Loucy (cell line): ENCODE data around the gene CNRIP1.

Experiments
- H2AFZ ChIP-seq: fragments of 200-600 bp; sonication (generic); 2 replicates; pipeline ENCODE4 v1.6.0; 2016; ENCODE audit warnings: antibody characterized with exemption, mild to moderate bottlenecking, low read length, moderate library complexity
- H3F3A ChIP-seq: fragments of 200-600 bp; 2 replicates; pipeline ENCODE4 v1.6.0; 2016; ENCODE audit warnings: antibody characterized with exemption, low read depth, mild to moderate bottlenecking
- H3K27me3 ChIP-seq: fragments of 200-600 bp; sonication (generic); 2 replicates; pipeline ENCODE4 v1.6.1; 2014; ENCODE audit warnings: low read length, mild to moderate bottlenecking; ENCODE audit not compliant: insufficient read depth, poor library complexity, severe bottlenecking
- H3K36me3 ChIP-seq: fragments of 200-600 bp; sonication (generic); 2 replicates; pipeline ENCODE4 v1.6.1; 2016; ENCODE audit warnings: low read length; ENCODE audit not compliant: insufficient read depth
- H3K4me1 ChIP-seq: fragments of 200-600 bp; sonication (generic); 2 replicates; pipeline ENCODE4 v1.5.1; 2014; ENCODE audit warnings: low read length, mild to moderate bottlenecking; ENCODE audit not compliant: insufficient read depth, poor library complexity, severe bottlenecking
- H3K4me2 ChIP-seq: fragments of 200-600 bp; sonication (generic); 2 replicates; pipeline ENCODE4 v1.6.0; 2014; ENCODE audit warnings: antibody characterized with exemption, low read length, low read depth, mild to moderate bottlenecking; ENCODE audit not compliant: poor library complexity, severe bottlenecking
- H3K4me3 ChIP-seq: fragments of 200-600 bp; sonication (generic); 2 replicates; pipeline ENCODE4 v1.5.1; 2014; ENCODE audit warnings: low read length, mild to moderate bottlenecking, mixed read lengths; ENCODE audit not compliant: poor library complexity, severe bottlenecking
- H3K79me2 ChIP-seq: fragments of 200-600 bp; sonication (generic); 2 replicates; pipeline ENCODE4 v1.6.1; 2014; ENCODE audit warnings: low read length; ENCODE audit not compliant: insufficient read depth
- H3K9ac ChIP-seq: fragments of 200-600 bp; sonication (generic); 2 replicates; pipeline ENCODE4 v1.6.0; 2014; ENCODE audit warnings: mild to moderate bottlenecking, low read depth, low read length, moderate library complexity; ENCODE audit not compliant: poor library complexity, severe bottlenecking
- H3K9me2 ChIP-seq: fragments of 200-600 bp; sonication (generic); replicated peaks from 2 replicates; pipeline ENCODE4 v1.6.1; 2016; ENCODE audit warnings: low read depth, low read length, mixed read lengths
- H3K9me3 ChIP-seq: fragments of 200-600 bp; sonication (generic); 2 replicates; pipeline ENCODE4 v1.6.1; 2014; ENCODE audit warnings: mild to moderate bottlenecking, antibody characterized with exemption, low read length, low read depth; ENCODE audit not compliant: insufficient read depth
- H4K20me1 ChIP-seq: fragments of 200-600 bp; sonication (generic); 2 replicates; pipeline ENCODE4 v1.6.0; 2014; ENCODE audit warnings: antibody characterized with exemption, low read length, mild to moderate bottlenecking; ENCODE audit not compliant: insufficient read depth, poor library complexity, severe bottlenecking
- EZH2phosphoT487 ChIP-seq: fragments of 200-600 bp; IDR thresholded peaks from 2 replicates; pipeline ENCODE4 v1.6.1; 2018; ENCODE audit warnings: antibody characterized with exemption, mild to moderate bottlenecking, moderate library complexity, borderline replicate concordance
- TF ChIP-seq, protein P1 (sequence below): fragments of 200-600 bp; sonication (generic); conservative IDR thresholded peaks from 2 replicates; pipeline ENCODE4 v1.5.1; 2014; ENCODE audit warnings: mild to moderate bottlenecking, antibody characterized with exemption, low read length

The CNRIP1 gene

DNA sequence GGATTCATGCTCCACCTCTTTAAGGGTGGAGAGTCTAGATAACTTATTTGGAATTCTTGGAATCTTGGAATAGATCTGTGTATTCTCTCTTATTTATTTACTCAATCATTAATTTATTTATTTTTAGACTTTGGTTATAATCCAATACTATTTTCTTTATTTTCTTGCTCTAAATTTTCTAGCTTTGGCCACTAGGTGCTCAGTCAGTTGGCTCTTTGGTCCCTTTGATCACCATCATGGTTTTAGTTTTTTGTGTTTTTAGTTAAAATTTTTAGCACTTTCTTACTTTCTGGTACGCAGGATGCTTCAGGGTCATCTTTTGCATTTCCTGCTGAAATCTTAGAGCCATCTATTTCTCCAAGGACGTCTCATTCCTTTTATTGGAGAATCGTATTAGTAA, 40.1 kb upstream of the CNRIP1 start:
- Histone ChIP-seq H3K79me2 (no peaks in the 10 kb centered on the region), H3K9ac (no peak overlapping the region), H3K4me3 (no peak overlapping the region), H3K9me2 (no peaks in the 10 kb centered on the region), H4K20me1 (no peaks in the 10 kb centered on the region), H3K36me3 (no peaks in the 10 kb centered on the region), H3F3A (no peaks in the 10 kb centered on the region), H3K27me3 (no peaks in the 10 kb centered on the region), H3K4me1 (peaks cover 11% of the 10 kb centered on the region), H3K4me2 (no peak overlapping the region), H2AFZ (no peak overlapping the region), H3K9me3 (no peaks in the 10 kb centered on the region)
- no peak for TF ChIP-seq EZH2phosphoT487
- TF ChIP-seq, protein P1, sequence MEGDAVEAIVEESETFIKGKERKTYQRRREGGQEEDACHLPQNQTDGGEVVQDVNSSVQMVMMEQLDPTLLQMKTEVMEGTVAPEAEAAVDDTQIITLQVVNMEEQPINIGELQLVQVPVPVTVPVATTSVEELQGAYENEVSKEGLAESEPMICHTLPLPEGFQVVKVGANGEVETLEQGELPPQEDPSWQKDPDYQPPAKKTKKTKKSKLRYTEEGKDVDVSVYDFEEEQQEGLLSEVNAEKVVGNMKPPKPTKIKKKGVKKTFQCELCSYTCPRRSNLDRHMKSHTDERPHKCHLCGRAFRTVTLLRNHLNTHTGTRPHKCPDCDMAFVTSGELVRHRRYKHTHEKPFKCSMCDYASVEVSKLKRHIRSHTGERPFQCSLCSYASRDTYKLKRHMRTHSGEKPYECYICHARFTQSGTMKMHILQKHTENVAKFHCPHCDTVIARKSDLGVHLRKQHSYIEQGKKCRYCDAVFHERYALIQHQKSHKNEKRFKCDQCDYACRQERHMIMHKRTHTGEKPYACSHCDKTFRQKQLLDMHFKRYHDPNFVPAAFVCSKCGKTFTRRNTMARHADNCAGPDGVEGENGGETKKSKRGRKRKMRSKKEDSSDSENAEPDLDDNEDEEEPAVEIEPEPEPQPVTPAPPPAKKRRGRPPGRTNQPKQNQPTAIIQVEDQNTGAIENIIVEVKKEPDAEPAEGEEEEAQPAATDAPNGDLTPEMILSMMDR = peak; percentile 48

DNA sequence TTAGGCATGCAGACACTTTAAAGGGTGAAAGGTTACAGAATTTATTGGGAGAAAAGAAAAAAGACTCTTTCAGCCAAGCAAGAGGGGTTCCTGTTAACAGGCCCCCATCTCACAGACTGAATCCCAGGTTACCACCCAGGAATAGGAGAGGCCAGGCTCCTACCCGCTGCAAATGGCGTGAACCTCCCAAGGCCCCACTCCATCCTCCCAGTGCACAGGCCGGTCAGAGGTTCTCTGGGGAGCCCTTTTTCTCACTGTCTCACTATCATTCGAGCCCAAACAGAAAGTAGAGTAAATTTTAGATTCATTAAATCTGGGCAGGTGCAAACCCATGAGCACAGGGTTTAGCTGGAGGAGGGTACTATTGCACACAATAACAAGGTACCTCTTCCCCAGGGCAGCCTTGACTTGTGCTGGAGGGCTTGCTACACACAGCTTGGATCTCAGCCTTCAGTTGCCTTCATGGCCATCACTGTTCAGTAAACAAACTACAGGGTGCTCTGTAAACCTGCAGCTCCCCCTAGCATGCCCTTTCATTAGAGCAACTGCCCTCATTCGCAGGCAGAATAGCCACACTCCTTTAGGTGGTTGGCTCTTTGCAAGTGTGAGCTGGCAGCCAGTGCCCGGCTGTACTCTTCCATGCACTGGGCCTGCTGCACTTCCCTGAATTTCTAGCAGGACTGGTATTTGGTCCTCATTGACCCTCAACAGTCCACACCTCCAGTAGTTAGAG, 38.0 kb upstream of the CNRIP1 start:
- Histone ChIP-seq H4K20me1 (no peaks in the 10 kb centered on the region), H3K27me3 (no peaks in the 10 kb centered on the region), H3K9ac (no peak overlapping the region), H3K4me2 (no peak overlapping the region), H3K79me2 (no peaks in the 10 kb centered on the region), H3K36me3 (no peaks in the 10 kb centered on the region), H3F3A (no peaks in the 10 kb centered on the region), H3K4me3 (no peak overlapping the region), H2AFZ (peak overlapping the region; percentile 14; the same call in 1 of the 2 replicates), H3K4me1 (peaks cover 15% of the 10 kb centered on the region), H3K9me3 (no peaks in the 10 kb centered on the region), H3K9me2 (no peaks in the 10 kb centered on the region)
- TF ChIP-seq, protein P1 = peak; percentile 78
- no peak for TF ChIP-seq EZH2phosphoT487

DNA sequence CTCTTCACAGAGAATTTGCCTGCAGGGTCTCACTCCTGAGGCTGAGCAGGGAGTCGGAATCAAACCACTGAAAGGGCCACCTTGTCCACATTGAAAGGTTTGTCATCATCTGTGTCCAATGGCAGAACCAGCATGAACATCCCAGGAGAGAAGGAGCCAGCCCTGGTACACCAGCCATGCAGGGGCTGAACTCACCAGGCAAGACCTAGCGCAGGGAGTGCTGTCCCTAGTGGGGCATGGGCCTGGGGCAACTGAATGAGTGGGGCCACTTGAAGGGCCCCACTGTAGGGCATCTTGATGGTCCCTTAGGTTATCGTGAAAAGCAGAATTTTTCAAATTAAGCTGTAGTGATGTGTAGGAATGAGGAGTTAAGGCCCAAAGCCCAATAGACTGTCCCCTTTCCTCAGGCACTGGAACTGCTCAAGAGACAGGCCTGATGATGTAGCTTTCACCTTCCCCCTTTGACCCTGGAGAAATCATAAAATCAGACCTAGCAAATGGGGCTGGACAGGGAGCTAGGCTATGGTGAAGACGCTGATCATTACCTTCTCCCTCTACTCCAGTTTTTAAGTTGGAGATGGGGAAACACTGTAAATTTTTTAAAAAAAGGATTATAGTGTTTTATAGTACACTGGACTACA, 37.0 kb upstream of the CNRIP1 start:
- Histone ChIP-seq H3K4me2 (no peak overlapping the region), H3K4me3 (no peak overlapping the region), H3F3A (no peaks in the 10 kb centered on the region), H3K36me3 (no peaks in the 10 kb centered on the region), H3K79me2 (no peaks in the 10 kb centered on the region), H2AFZ (peak overlapping the region; percentile 53; the same call in 1 of the 2 replicates), H3K9me3 (no peaks in the 10 kb centered on the region), H3K9me2 (no peaks in the 10 kb centered on the region), H3K9ac (no peak overlapping the region), H3K4me1 (peaks cover 13% of the 10 kb centered on the region), H3K27me3 (no peaks in the 10 kb centered on the region), H4K20me1 (no peaks in the 10 kb centered on the region)
- TF ChIP-seq, protein P1 = no peak
- no peak for TF ChIP-seq EZH2phosphoT487
